Smooth muscle cell (in vitro differentiated cells): ENCODE data around the gene IGSF9B. TPM values are rescaled to one million over a fixed set of nuclear protein-coding genes. Genes with fewer than 3 reads are reported as not detected.

ENCODE experiments used
- DNase-seq: peaks from one replicate; lab custom pipeline; 2025; ENCODE audit not compliant: unreplicated experiment; lab: John Stamatoyannopoulos, UW
- H2AFZ ChIP-seq: fragments of 200-600 bp; sonication (generic); 2 replicates; pipeline ENCODE4 v1.6.0; 2016; ENCODE audit warnings: antibody characterized with exemption, low read depth, mild to moderate bottlenecking
- H3F3A ChIP-seq: fragments of 200-600 bp; sonication (generic); 2 replicates; pipeline ENCODE4 v1.6.0; 2017; ENCODE audit warnings: antibody characterized with exemption, low read depth
- H3K27ac ChIP-seq: fragments of 200-600 bp; sonication (generic); 2 replicates; pipeline ENCODE4 v1.5.1; 2016; ENCODE audit warnings: low read depth, mild to moderate bottlenecking
- H3K27me3 ChIP-seq: fragments of 200-600 bp; sonication (generic); 2 replicates; pipeline ENCODE4 v1.6.1; 2016; ENCODE audit warnings: low read depth, mild to moderate bottlenecking
- H3K36me3 ChIP-seq: fragments of 200-600 bp; sonication (generic); 2 replicates; pipeline ENCODE4 v1.5.1; 2016; ENCODE audit warnings: low read depth
- H3K4me1 ChIP-seq: fragments of 200-600 bp; sonication (generic); 2 replicates; pipeline ENCODE4 v1.5.1; 2016; ENCODE audit warnings: low read depth
- H3K4me2 ChIP-seq: fragments of 200-600 bp; sonication (generic); 2 replicates; pipeline ENCODE4 v1.6.0; 2016; ENCODE audit warnings: mild to moderate bottlenecking
- H3K4me3 ChIP-seq: fragments of 200-600 bp; sonication (generic); 2 replicates; pipeline ENCODE4 v1.5.1; 2016; ENCODE audit warnings: mild to moderate bottlenecking
- H3K79me2 ChIP-seq: fragments of 200-600 bp; sonication (generic); 2 replicates; pipeline ENCODE4 v1.6.0; 2016; ENCODE audit warnings: low read depth, mild to moderate bottlenecking
- H3K9ac ChIP-seq: fragments of 200-600 bp; sonication (generic); 2 replicates; pipeline ENCODE4 v1.6.0; 2016; ENCODE audit warnings: low read depth
- H3K9me3 ChIP-seq: fragments of 200-600 bp; sonication (generic); replicated peaks from 2 replicates; pipeline ENCODE4 v1.5.1; 2016; ENCODE audit warnings: low read depth
- H4K20me1 ChIP-seq: fragments of 200-600 bp; sonication (generic); 2 replicates; pipeline ENCODE4 v1.6.0; 2016; ENCODE audit warnings: low read depth
- CTCF ChIP-seq: fragments of 200-600 bp; sonication (generic); IDR thresholded peaks from 2 replicates; pipeline ENCODE4 v1.5.1; 2017; ENCODE audit warnings: borderline replicate concordance, mild to moderate bottlenecking, antibody characterized with exemption; ENCODE audit not compliant: insufficient read depth, poor library complexity, severe bottlenecking
- WGBS: methylation state at CpG from one replicate; pipeline ENCODE4 v1.1.7; 2016; ENCODE audit warnings: low lambda C conversion rate; 5-methylcytosine and 5-hydroxymethylcytosine counted together
- polyA plus RNA-seq: library from polyadenylated mRNA; unstranded; fragments of >200 nt; fragmentation: Nextera tagmentation; extraction: Ambion mirVana; gene quantifications from 2 replicates; pipeline ENCODE4 v1.2.1, GENCODE V29; 2016
- total RNA-seq: library from RNA; depleted of rRNA; stranded (reverse); fragments of >200 nt; gene quantifications from 2 replicates; pipeline ENCODE4 v1.2.3, GENCODE V29; 2014

Gene IGSF9B
- total and polyA plus RNA-seq, 2 experiments from 2014 or later = 0.82 to 1.7 TPM

GRCh38 chr11:134001596-134001995 is 44.8 kb upstream of the IGSF9B start:
- Histone ChIP-seq H3K9me3 (no peaks in the 10 kb centered on the region), H4K20me1 (no peaks in the 10 kb centered on the region), H3K36me3 (no peaks in the 10 kb centered on the region), H3K9ac (no peak overlapping the region), H2AFZ (no peak overlapping the region), H3K4me2 (no peak overlapping the region), H3K79me2 (no peaks in the 10 kb centered on the region), H3K4me1 (no peaks in the 10 kb centered on the region), H3F3A (no peaks in the 10 kb centered on the region), H3K4me3 (no peak overlapping the region), H3K27ac (no peak overlapping the region), H3K27me3 (no peaks in the 10 kb centered on the region)
- DNase-seq = no peak
- no peak for TF ChIP-seq CTCF
- 90% methylated on average over 6 of the region's 6 CpGs for WGBS

- Histone ChIP-seq H3K4me1 (no peaks in the 10 kb centered on the region), H4K20me1 (no peaks in the 10 kb centered on the region), H3F3A (no peaks in the 10 kb centered on the region), H3K4me2 (no peak overlapping the region), H3K36me3 (no peaks in the 10 kb centered on the region), H3K79me2 (no peaks in the 10 kb centered on the region), H3K4me3 (no peak overlapping the region), H3K9me3 (no peaks in the 10 kb centered on the region), H3K9ac (no peak overlapping the region), H2AFZ (no peak overlapping the region), H3K27me3 (no peaks in the 10 kb centered on the region), H3K27ac (no peak overlapping the region)
- TF ChIP-seq CTCF = no peak
- no peak for DNase-seq
- WGBS = 93% methylated on average over 6 of the region's 6 CpGs
Observed at GRCh38 chr11:134001088-134001487, 44.3 kb upstream of the IGSF9B start.

GRCh38 chr11:133999355-133999754 is 42.6 kb upstream of the IGSF9B start:
- H3K9ac ChIP-seq = no peak overlapping the region
- H3K36me3 ChIP-seq = no peaks in the 10 kb centered on the region
- no peak overlapping the region for H3K4me2 ChIP-seq
- H3F3A ChIP-seq = no peaks in the 10 kb centered on the region
- TF ChIP-seq CTCF = no peak
- no peak for DNase-seq
- H4K20me1 ChIP-seq = no peaks in the 10 kb centered on the region
- no peaks in the 10 kb centered on the region for H3K79me2 ChIP-seq
- 80% methylated on average over 11 of the region's 11 CpGs for WGBS
- no peak overlapping the region for H3K27ac ChIP-seq
- H2AFZ ChIP-seq = no peak overlapping the region
- H3K27me3 ChIP-seq = no peaks in the 10 kb centered on the region
- no peak overlapping the region for H3K4me3 ChIP-seq
- no peaks in the 10 kb centered on the region for H3K4me1 ChIP-seq
- H3K9me3 ChIP-seq = no peaks in the 10 kb centered on the region

- no peaks in the 10 kb centered on the region for H3F3A ChIP-seq
- H3K4me1 ChIP-seq = no peaks in the 10 kb centered on the region
Observed at GRCh38 chr11:133997554-133997953, 40.8 kb upstream of the IGSF9B start.

More at GRCh38 chr11:133997554-133997953, 40.8 kb upstream of the IGSF9B start:
- H3K36me3 ChIP-seq = no peaks in the 10 kb centered on the region
- H3K9ac ChIP-seq = no peak overlapping the region
- H4K20me1 ChIP-seq = no peaks in the 10 kb centered on the region
- DNase-seq = no peak
- H3K9me3 ChIP-seq = no peaks in the 10 kb centered on the region
- no peak overlapping the region for H3K27ac ChIP-seq
- H2AFZ ChIP-seq = no peak overlapping the region
- TF ChIP-seq CTCF = no peak
- 92% methylated on average over 5 of the region's 5 CpGs for WGBS
- no peaks in the 10 kb centered on the region for H3K27me3 ChIP-seq
- H3K79me2 ChIP-seq = no peaks in the 10 kb centered on the region
- no peak overlapping the region for H3K4me3 ChIP-seq
- no peak overlapping the region for H3K4me2 ChIP-seq
